HK-2 (cell line): Measurements from ENCODE around the gene ARHGEF9.
"Not testable (repeated sequence)": the region's sequence is repeated elsewhere in the genome, so short reads cannot be mapped to it uniquely, and the experiment has no call there.

ENCODE experiments used
- DNase-seq: peaks from one replicate; pipeline ENCODE4 v3.0.0-alpha.2; 2018; ENCODE audit not compliant: unreplicated experiment

The ARHGEF9 gene

DNA sequence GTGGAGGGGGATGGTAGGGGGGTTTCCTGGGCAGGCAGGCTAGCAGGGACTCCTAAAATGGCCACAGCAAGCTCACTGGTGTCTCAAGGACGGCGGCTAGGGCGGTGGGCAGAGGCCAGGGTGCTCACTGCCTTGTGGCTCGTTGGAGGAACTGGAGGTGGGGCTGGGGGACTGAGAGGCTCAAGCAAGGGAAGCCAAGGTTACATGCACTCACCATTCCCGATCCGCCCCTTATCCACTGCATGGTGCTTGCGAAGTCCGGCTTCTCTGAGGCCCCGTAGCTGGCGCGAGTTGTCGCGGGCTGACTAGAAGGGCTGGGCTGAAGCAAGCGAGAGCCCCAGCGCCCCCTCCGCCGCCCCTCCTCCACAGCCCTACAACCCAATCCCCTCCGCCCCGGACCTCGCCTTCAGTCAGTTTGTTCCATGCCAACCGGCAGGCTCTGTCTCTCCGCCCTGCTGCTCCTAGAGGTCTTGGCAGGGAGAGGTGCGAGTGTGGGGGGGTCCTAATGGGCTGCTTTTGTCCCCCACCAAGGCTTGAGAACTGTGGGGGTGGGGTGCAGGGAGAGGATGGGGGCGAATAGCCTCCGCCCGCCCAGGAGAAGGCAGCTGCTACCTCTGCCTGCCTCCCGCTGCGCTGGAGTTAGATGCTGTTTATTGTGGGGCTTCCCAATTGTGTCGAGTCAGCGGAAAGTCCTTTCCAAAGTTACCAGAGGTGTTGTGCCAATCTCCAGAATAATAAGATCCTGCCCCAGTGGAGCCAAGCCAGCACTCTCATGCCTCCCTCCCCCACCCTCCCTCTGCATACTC lies at the start of gene ARHGEF9:
TSS of gene ARHGEF9 (minus strand) at position 313 of the 806 bp plus-strand sequence. CDS start at position 244, 69 bp downstream.
- DNase-seq: no peak

DNA sequence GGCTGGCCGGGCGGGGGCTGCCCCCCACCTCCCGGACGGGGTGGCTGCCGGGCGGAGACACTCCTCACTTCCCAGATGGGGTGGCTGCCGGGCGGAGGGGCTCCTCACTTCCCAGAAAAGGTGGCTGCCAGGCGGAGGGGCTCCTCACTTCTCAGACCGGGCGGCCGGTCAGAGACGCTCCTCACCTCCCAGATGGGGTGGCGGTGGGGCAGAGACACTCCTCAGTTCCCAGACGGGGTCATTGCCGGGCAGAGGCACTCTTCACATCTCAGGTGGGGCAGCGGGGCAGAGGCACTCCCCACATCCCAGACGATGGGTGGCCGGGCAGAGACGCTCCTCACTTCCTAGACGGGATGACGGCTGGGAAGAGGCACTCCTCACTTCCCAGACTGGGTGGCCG lies 40.4 kb upstream of the ARHGEF9 start:
- DNase-seq: not testable (repeated sequence)

DNA sequence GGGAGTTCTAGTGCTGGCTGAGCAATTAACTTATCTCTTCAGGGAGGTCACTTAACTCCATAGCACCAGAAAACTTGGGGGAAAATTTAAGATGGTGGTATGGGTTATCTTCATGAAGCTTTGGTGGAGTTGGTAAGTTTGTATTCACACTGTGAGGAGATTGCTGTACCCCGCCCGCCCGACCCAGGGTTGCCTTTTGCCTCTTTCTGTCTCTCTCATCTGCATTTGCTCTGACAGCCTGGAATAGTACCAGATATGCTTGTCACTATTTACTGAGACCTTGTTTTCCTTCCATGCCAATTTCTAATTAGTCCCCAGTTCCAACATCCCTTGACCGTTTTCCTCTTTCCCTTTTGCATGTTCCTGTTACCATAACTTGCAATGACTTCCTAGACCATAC lies 33.1 kb upstream of the ARHGEF9 start:
- DNase-seq: no peak

DNA sequence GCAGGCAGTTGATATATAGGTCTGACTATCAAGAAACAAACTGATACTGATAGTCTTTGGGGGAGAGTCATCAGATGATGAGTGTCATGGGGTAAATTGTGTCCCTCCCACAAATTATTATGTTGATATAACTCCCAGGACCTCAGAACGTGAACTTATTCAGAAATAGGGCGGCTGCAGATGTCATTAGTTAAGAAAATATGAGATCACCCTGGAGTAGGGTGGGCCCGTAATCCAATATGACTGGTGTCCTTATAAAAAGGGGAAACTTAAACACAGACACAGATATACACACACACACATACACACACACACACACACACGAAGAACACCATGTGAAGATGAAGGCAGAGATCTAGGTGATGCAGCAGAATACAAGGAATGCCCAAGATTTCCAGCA lies 32.7 kb upstream of the ARHGEF9 start:
- DNase-seq: no peak

DNA sequence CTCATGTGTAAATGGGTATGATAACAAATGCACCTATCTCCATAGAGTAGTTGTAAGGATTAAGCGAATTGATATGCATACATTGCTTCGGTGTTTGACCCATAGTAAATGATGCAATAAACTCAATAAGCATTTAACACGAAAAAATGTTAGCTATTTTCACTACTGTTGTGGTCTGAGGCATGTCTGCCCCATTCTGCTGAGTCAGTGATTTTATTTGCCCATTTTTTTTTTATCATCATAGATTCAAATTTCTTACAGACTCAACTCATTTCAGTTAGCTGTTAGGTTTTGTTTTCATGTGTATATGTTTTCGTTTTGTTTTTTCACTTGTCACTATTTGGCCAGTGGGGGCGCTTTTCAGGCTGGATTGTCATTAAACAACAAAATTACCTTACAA lies 27.8 kb upstream of the ARHGEF9 start:
- no peak for DNase-seq

DNA sequence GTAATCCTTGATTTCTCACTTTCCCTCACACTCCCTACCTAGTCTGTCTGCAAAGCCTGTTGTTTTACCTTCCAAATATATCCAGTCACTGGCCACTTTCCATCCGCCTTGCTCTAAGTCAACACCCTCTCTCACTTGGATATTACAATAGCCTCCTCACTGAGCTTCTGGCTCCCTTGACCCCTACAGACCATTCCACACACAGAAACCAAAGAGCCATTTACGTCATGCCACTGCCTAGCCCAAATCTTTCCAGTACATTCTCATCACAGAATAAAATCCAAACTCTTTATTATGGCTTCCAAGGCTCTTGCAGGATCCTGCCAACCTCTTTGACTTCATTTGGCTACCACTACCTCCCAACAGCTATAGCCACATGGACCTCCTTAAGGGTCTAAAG lies 25.7 kb upstream of the ARHGEF9 start:
- DNase-seq: no peak

DNA sequence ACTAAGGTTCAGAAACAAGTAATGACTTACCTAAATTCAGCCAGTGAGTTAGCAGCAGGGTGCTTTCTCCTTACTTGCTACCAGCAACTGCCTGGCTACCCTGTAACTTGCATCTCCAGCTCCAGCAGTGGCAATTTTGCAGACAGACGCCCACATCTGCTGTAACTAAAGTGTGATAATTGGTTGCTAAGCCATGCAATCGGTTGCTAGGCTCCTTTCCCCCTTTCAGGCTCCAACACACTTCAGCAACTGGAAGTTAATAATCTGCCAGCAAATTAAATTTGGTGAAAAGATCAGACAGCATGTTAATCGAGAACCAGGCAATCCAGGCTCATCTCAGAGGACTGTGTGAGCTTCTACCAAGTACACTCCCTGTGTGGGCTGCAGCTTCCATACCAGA lies 24.2 kb upstream of the ARHGEF9 start:
- no peak for DNase-seq

DNA sequence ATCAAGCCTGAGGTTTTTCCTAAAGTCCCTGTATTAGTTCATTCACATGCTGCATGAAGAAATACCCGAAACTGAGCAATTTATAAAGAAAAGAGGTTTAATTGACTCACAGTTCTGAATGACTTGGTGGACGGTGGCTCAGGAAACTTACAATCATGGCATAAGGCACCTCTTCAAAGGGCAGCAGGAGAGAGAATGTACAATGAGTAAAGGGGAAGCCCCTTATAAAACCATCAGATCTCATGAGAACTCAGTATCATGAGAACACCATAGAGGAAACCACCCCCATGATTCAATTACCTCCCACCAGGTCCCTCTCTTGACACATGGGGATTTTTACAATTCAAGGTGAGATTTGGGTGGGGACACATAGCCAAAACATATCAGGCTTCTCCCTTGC lies 10.4 kb upstream of the ARHGEF9 start:
- not testable (repeated sequence) for DNase-seq

DNA sequence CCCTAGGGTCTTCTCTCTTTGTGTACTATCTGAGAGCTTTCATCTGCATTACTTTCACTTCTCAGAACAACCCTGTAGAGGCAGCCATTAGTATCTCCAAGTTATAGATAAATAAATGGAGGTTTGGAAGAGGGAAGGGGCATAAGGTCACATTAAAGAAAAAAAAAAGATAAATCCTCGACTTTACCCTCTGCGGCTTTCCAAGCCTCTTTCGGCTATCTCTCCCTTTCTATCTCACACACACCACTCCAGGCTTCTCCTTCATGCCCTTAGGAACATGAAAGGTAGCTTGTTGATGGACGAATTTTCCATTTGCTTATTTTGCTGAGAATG lies 660 bp upstream of the ARHGEF9 start:
- no peak for DNase-seq

DNA sequence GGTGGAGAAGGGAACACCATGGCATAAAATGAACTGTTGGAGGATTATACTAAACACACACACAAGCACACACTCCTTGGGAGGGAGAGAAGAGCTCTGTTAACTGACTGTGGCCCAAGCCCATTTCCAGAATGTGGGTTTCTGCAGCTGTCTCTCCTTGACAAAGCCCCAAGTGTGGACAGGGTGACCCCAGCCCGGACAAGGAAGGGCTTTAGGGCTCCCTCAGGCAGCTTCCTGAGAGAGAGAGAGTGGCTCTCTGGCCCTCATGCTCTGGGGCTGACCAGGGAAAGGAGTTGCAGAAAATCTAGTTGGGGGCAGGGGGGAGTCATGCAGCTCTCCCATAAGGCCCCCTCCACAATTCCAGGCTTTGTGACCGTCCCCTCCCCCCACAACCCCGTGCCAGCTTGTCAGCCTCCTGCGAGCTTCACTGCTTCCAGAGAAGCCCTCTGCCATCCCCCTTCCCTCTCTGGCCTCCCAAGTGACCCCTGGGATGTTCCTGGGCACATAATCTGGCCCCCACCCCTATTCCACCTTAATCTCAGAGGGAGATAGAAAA lies 590 bp downstream of the ARHGEF9 start:
- DNase-seq: no peak

DNA sequence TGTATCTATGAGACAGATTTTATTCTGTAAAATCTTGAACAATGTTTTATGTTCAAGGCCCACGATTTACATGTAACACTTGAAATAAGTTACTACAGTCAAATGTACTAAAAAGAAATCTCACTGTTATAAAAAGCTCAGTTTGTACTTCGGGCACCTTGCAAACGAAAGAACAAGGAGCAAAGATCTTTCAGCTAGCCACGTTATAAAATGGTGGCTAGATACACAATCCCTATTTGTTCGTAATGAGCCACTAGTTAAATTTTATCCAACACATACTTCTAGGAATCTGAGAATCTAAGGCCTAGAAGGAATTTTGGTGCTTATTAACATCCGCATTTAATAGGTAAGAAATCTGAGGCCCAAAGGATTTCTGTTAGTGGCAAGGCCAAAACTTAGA lies 2.5 kb downstream of the ARHGEF9 start:
- DNase-seq: no peak

DNA sequence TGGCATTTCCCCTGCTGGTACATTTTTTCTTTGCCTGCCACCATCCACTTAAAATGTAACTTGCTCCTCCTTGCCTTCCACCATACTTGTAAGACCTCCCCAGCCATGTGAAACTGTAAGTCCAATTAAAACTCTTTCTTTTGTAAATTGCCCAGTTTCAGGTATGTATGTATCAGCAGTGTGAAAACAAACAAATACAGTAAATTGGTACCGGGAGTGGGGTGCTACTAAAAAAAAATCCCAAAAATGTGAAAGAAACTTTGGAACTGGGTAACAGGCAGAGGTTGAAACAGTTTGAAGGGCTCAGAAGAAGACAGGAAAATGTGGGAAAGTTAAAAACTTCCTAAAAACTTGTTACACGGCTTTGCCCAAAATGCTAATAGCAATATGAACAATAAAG lies 16.3 kb downstream of the ARHGEF9 start:
- DNase-seq: no peak

DNA sequence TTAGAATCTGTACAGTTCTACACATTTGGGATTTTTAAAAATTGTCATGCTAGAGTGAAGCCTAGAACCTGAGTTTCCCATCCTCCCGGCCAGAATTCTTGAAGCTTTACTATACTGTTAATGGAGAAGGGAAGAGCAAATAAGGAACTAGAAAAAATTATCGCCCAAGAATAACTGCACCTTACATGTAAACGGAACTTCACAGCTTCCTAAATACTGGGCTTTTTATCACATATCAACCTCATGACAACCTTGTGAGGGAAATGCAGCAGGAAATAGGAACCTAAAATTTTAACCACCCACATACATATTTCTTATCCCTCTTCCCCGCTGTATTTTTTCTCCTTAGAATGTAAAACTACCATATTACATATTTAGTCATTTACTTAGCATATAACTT lies 19.3 kb downstream of the ARHGEF9 start:
- no peak for DNase-seq

DNA sequence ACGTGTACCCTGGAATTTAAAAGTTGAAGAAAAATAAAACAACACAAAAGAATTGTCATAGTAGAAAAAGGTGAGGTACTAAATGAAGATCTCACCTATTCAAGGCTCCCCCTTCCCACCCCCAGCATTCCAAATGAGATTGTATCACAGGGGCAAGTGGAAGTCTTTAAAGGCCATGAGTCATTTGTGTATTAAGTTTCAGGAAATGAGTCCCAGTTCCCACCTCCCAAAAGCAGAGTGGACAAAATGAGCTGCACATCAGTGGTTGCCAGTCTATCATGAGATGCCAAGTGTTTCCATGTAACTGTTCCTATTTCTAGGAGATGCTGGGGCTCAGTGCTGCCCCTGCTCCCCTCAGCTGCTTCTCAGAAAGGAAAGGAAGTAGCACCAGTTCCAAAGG lies 20.1 kb downstream of the ARHGEF9 start:
- no peak for DNase-seq

DNA sequence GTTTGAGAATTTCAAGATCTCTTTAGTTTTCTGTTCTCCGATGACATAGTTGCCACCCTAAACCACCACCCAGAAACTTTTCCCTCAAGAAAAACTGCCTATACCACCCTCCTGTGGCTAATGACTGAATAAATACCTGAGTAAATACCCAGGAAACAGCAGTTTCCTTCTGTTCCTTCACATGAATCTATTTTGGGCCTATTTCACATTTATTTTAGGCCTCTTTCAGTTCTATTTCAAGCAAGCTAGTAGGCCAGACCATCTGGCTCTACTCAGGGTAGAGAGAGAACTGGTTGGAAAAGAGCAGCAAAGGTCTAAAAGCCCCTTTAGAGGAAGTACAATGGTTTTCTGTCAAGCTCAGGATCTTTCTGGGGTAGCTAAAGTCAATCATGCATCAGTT lies 23.4 kb downstream of the ARHGEF9 start:
- DNase-seq: no peak

DNA sequence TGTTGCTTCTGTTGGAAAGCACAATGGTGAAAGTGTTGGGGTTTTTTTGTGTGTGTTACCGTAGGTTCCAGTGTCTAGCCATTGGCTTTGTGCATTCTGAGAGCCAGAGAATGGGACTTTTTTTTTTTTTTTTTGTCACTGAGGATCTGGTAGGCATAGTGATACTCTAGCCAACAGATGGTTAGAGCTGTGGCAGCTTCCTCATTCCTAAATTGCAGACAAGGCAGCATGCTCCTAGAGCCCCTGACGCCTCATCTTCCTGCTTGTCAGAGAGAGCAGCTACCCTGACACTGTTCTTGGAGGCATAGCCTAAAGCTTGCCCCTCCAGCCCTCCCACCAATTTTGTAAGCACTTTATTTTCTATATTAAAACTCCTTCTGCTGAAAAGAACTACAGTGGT lies 27.0 kb downstream of the ARHGEF9 start:
- DNase-seq: no peak

DNA sequence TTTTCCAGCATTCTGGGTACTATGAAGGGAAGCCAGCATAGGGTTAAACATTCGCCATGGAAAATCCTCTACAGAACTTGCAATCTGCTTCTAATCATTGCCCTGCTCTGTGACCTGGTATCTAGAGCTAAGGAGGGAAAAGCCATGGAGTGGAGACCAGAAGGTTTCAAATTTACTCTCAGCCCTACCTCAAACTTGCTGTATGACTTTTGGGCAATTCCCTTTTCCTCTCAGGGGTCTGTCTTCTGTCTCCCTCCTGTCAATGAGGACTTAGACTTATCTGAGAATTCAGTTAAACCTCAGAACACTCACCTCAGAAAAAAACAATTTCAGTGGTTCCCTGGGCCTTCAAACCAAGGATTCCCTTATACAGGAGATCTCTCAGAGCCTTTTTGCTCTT lies 29.1 kb downstream of the ARHGEF9 start:
- DNase-seq: no peak

DNA sequence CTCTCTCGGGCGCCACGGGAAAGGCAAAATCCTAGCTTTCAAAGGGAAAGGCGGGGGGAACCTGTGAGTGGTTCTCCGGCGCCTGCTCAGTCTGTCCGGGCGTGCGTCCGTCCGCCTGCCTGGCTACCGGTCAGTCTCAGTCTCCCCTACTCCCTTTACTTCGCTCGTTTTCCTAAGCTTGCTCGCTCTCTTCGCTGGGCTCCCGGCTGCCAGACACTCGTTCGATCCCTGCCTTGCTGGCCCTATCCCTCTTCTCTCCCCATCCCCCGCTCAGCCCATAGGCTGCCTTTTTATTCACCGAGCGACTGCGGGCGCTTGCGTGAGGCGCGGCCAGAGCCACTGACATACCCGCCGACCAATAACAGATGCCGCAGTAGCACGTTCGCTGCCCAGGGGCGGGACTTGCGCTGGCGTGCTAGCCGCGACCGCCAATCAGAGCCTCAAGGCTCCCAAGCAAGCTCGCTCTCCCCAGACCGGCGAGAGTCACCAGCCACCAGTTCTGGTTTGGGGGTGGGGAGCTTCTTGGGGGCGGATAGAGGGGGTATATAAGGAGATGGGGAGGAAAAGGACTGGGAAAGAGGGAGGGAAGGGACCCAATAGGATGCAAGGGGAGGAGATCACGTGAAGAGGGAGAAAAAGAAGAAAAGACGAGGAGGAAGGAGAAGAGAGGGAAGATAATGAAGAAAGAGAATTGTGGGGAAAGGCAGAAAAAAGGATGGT lies 30.0 kb downstream of the ARHGEF9 start:
- DNase-seq: peak; percentile 92

DNA sequence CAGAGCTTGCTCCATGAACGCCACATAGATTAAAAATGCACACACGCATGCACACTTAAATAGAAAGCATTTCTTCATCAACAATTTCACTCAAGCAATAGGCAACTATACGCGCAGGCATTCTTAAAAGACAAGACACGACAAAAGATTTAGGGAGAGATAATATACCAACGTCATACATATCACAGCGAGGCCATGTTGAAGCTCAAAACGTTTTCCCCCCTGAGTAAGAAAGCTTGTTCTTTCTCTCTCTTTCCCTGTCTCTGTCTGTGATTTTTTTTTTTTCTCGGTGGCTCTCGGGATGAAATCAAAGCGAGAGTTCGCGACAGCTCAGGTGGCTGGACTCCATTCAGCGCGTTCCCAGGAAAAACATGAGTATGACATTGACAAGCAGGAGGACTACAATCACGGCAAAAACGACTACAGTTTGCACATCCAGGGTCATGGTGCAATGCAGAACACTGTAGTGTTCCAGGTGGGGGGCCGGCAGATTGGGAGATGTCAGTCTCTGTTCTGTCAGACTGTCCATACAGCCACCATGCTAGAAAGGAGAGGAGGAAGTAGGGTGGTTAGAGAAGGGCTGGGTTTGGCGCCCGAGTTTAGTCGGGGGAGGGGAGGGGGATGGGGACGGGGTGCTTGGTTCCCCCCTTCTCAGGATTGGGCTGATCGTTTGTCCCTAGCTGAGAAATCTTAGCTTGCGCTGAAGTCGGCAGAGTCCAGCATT lies 30.7 kb downstream of the ARHGEF9 start:
- DNase-seq: no peak

DNA sequence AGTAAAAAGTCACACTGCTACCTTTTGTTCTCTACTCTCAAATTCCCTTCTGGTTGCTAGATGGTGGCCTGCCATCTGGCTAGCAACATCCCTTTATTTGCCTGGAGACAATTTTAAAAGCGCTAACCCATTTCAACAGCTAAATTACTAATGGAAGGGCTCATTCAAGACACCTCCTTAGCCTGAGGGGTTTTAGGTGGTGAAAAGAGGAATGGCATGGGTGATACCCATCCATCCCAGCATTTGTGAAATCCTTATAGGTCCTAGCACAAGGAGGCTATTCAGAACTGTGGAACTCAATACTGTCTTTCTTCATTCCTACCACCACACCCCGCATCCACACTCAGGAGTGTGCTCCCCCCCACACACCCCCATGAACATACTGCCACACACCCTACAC lies 33.5 kb downstream of the ARHGEF9 start:
- no peak for DNase-seq

DNA sequence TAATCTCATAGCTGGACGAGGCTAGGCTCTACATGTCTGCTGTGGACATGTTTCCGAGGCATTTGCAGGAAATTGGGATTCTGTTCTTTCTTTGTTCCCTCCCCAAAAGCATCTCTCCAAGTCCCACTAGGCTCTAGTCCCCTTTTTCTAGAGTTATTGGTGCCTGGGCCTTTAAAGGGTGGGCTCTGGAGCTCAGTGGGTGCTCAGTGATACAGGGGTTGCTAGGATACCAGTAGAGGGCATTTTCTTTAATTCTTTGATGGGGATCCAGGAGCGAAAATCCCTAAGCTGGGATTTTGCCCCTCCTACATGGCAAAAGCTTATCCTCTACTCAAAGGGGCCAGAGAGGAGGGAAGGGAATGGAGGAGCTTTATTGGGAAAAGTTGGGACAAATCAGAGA lies 34.2 kb downstream of the ARHGEF9 start:
- DNase-seq: no peak

DNA sequence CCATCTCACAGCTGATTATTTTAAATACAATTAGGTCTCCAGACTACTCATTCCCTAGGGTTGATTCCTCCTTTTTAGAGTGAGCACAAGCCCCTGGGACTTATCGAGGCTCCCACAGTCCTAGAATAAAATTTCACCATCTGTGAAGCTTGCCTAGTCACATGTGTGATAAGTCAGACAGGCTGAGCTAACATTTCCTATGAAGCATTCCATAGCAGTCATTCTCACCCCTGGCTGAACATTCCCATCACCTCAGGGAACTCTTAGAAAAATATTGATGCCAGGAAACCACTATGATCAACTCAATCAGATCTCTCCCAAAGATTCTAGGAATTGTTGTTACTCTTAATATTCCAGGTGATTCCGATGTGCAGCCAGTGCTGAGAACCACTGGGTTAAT lies 37.7 kb downstream of the ARHGEF9 start:
- DNase-seq: no peak

DNA sequence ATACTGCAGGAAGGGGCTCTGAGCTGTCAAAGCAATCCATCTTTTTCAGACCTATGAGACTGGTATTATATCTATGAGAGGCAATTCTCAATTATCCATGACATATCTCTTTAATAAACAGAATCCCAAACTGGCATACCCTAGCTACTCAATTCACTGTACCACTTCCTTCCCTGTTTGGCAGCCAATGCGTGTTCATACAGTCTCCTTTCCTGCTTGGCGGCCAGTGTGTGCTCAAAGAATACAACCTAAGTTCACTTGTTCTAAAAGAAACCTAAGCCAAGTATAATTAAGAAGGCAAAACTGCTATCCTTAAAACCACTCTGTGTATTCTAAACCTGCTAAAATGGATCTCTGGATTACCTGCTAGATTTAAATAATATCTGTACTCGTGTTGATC lies 38.3 kb downstream of the ARHGEF9 start:
- DNase-seq: no peak
